Loucy (cell line): ENCODE data around the gene ARHGAP22.

Experiments
- H2AFZ ChIP-seq: fragments of 200-600 bp; sonication (generic); 2 replicates; pipeline ENCODE4 v1.6.0; 2016; ENCODE audit warnings: antibody characterized with exemption, mild to moderate bottlenecking, low read length, moderate library complexity
- H3F3A ChIP-seq: fragments of 200-600 bp; 2 replicates; pipeline ENCODE4 v1.6.0; 2016; ENCODE audit warnings: antibody characterized with exemption, low read depth, mild to moderate bottlenecking
- H3K27me3 ChIP-seq: fragments of 200-600 bp; sonication (generic); 2 replicates; pipeline ENCODE4 v1.6.1; 2014; ENCODE audit warnings: low read length, mild to moderate bottlenecking; ENCODE audit not compliant: insufficient read depth, poor library complexity, severe bottlenecking
- H3K36me3 ChIP-seq: fragments of 200-600 bp; sonication (generic); 2 replicates; pipeline ENCODE4 v1.6.1; 2016; ENCODE audit warnings: low read length; ENCODE audit not compliant: insufficient read depth
- H3K4me1 ChIP-seq: fragments of 200-600 bp; sonication (generic); 2 replicates; pipeline ENCODE4 v1.5.1; 2014; ENCODE audit warnings: low read length, mild to moderate bottlenecking; ENCODE audit not compliant: insufficient read depth, poor library complexity, severe bottlenecking
- H3K4me2 ChIP-seq: fragments of 200-600 bp; sonication (generic); 2 replicates; pipeline ENCODE4 v1.6.0; 2014; ENCODE audit warnings: antibody characterized with exemption, low read length, low read depth, mild to moderate bottlenecking; ENCODE audit not compliant: poor library complexity, severe bottlenecking
- H3K4me3 ChIP-seq: fragments of 200-600 bp; sonication (generic); 2 replicates; pipeline ENCODE4 v1.5.1; 2014; ENCODE audit warnings: low read length, mild to moderate bottlenecking, mixed read lengths; ENCODE audit not compliant: poor library complexity, severe bottlenecking
- H3K79me2 ChIP-seq: fragments of 200-600 bp; sonication (generic); 2 replicates; pipeline ENCODE4 v1.6.1; 2014; ENCODE audit warnings: low read length; ENCODE audit not compliant: insufficient read depth
- H3K9ac ChIP-seq: fragments of 200-600 bp; sonication (generic); 2 replicates; pipeline ENCODE4 v1.6.0; 2014; ENCODE audit warnings: mild to moderate bottlenecking, low read depth, low read length, moderate library complexity; ENCODE audit not compliant: poor library complexity, severe bottlenecking
- H3K9me2 ChIP-seq: fragments of 200-600 bp; sonication (generic); replicated peaks from 2 replicates; pipeline ENCODE4 v1.6.1; 2016; ENCODE audit warnings: low read depth, low read length, mixed read lengths
- H3K9me3 ChIP-seq: fragments of 200-600 bp; sonication (generic); 2 replicates; pipeline ENCODE4 v1.6.1; 2014; ENCODE audit warnings: mild to moderate bottlenecking, antibody characterized with exemption, low read length, low read depth; ENCODE audit not compliant: insufficient read depth
- H4K20me1 ChIP-seq: fragments of 200-600 bp; sonication (generic); 2 replicates; pipeline ENCODE4 v1.6.0; 2014; ENCODE audit warnings: antibody characterized with exemption, low read length, mild to moderate bottlenecking; ENCODE audit not compliant: insufficient read depth, poor library complexity, severe bottlenecking
- EZH2phosphoT487 ChIP-seq: fragments of 200-600 bp; IDR thresholded peaks from 2 replicates; pipeline ENCODE4 v1.6.1; 2018; ENCODE audit warnings: antibody characterized with exemption, mild to moderate bottlenecking, moderate library complexity, borderline replicate concordance
- TF ChIP-seq, protein P1 (sequence below): fragments of 200-600 bp; sonication (generic); conservative IDR thresholded peaks from 2 replicates; pipeline ENCODE4 v1.5.1; 2014; ENCODE audit warnings: mild to moderate bottlenecking, antibody characterized with exemption, low read length

Gene ARHGAP22

GRCh38 chr10:48494611-48495010 lies 110.3 kb downstream of the ARHGAP22 start:
- Histone ChIP-seq H3K4me2 (peak overlapping the region; percentile 32), H2AFZ (no peak overlapping the region), H3K9me2 (no peaks in the 10 kb centered on the region), H3K9me3 (no peaks in the 10 kb centered on the region), H3K27me3 (no peaks in the 10 kb centered on the region), H3K4me1 (peaks cover 27% of the 10 kb centered on the region), H3K79me2 (no peaks in the 10 kb centered on the region), H3K36me3 (no peaks in the 10 kb centered on the region), H3K9ac (peak overlapping the region; percentile 17), H3F3A (no peaks in the 10 kb centered on the region), H4K20me1 (no peaks in the 10 kb centered on the region), H3K4me3 (no peak overlapping the region)
- TF ChIP-seq, protein P1, sequence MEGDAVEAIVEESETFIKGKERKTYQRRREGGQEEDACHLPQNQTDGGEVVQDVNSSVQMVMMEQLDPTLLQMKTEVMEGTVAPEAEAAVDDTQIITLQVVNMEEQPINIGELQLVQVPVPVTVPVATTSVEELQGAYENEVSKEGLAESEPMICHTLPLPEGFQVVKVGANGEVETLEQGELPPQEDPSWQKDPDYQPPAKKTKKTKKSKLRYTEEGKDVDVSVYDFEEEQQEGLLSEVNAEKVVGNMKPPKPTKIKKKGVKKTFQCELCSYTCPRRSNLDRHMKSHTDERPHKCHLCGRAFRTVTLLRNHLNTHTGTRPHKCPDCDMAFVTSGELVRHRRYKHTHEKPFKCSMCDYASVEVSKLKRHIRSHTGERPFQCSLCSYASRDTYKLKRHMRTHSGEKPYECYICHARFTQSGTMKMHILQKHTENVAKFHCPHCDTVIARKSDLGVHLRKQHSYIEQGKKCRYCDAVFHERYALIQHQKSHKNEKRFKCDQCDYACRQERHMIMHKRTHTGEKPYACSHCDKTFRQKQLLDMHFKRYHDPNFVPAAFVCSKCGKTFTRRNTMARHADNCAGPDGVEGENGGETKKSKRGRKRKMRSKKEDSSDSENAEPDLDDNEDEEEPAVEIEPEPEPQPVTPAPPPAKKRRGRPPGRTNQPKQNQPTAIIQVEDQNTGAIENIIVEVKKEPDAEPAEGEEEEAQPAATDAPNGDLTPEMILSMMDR, result no peak
- TF ChIP-seq EZH2phosphoT487, result no peak

DNA sequence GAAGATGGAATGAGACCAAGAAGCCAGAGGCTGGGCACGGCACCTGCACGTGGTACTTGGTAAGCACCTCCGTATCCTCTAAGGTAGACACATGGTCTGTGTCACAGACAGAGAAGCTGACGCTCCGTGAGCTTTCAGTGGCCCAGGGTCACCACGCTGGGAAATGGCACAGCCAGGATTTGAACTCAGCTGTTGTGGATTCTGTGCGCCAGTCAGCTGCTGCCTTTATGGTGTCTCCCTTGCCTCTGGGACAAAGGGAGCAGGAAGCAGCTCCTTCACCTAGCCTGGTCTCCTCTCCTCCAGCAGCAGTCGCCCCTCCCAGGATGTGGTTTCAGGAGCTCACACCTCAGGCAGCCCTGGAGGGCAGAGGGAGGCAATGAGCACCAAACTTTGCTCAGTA lies 110.8 kb downstream of the ARHGAP22 start:
- Histone ChIP-seq H4K20me1 (no peaks in the 10 kb centered on the region), H3K36me3 (no peaks in the 10 kb centered on the region), H3K4me2 (peak overlapping the region; percentile 32), H3K9ac (peak overlapping the region; percentile 17), H3K9me3 (no peaks in the 10 kb centered on the region), H3K79me2 (no peaks in the 10 kb centered on the region), H3K4me3 (no peak overlapping the region), H3K27me3 (no peaks in the 10 kb centered on the region), H3F3A (no peaks in the 10 kb centered on the region), H3K4me1 (peaks cover 27% of the 10 kb centered on the region), H3K9me2 (no peaks in the 10 kb centered on the region), H2AFZ (no peak overlapping the region)
- TF ChIP-seq, protein P1, result no peak

DNA sequence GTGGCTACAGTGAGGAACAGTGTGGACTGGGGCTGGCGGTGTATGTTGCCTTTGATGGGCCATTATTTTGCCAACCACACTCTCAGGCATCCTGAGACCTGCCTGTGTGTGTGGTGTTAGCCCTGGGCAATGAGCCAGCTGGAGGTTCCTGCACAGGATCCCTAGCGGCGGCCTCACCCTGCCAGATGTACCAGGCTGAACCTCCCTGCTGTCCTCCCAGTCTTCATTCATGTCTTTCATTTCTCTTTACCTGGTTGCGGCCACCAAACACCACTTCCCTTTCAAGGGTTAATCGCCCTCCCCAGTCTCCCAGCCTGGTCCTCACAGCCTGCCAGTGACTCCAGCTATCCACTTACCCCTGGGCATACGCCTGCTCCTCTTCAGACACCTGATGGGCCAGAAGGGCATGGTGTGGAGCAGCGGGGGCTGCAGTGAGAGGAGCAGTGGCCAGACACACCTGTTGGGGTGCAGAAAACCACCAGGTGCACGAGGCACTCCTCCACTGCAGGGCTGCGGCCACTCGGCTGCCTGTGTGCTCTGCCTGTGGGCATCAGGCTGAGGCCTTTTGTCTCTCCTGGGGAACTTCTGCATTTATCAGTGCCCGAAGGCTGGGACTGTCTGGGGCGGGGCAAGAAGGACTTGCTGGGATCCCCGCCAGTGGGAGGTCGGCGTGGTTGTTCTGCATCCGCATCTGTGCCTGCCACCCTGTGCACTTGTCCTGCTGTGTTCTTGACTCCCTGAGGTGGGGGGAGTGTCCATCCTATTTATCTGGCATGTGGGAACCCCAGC lies 111.6 kb downstream of the ARHGAP22 start:
- Histone ChIP-seq H3K9me2 (no peaks in the 10 kb centered on the region), H3K79me2 (no peaks in the 10 kb centered on the region), H3K4me3 (no peak overlapping the region), H3K27me3 (no peaks in the 10 kb centered on the region), H3K4me2 (peak overlapping the region; percentile 32), H4K20me1 (no peaks in the 10 kb centered on the region), H3K9me3 (no peaks in the 10 kb centered on the region), H2AFZ (no peak overlapping the region), H3K36me3 (no peaks in the 10 kb centered on the region), H3K4me1 (peaks cover 27% of the 10 kb centered on the region), H3F3A (no peaks in the 10 kb centered on the region), H3K9ac (peak overlapping the region; percentile 17)
- no peak for TF ChIP-seq EZH2phosphoT487
- TF ChIP-seq, protein P1, result no peak
